ENCODE measurements around the gene ZNF782. TPM values are rescaled to one million over a fixed set of nuclear protein-coding genes. Genes with fewer than 3 reads are reported as not detected.

The ZNF782 gene
- total RNA-seq, 1 donor from 2014 or later: 8.0 TPM

DNA sequence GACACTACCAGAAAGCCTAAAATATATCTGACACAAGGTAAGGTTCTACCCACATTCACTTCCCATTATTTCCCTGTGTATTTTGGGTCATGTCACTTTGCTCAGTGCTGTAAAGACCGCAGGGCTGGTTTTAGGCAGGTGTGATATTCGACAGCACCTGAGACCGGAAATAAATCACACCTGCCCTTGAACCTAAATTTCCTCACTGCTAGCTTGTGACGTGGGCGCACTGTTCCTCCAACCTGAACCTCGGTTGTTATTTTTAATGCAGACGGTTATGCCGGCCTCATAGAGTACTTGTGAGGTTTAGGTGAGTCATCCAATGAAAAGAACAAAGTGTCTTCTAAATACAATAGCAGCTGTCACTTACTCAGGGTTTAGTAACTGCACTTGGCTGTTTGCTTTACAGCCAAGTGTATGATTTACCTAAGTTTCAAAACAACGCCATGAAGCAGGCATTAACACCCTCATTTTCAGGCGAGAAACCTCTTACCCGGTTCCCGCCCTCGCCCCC is 20.7 kb upstream of the ZNF782 start:
- Mint-ChIP-seq H3K27ac (no peak overlapping the region), H3K36me3 (ENCODE audit: low read depth) (no peaks in the 10 kb centered on the region), H3K4me3 (peak overlapping the region; percentile 85), H3K9me3 (no peaks in the 10 kb centered on the region), H3K4me1 (peaks cover 35% of the 10 kb centered on the region), H3K27me3 (peaks cover 35% of the 10 kb centered on the region)
- intact Hi-C loops (cut with micrococcal nuclease): no loop called here
- ATAC-seq (ENCODE audit: low read depth) (peak; percentile 53), DNase-seq (no peak)
- CTCF ChIA-PET: interaction anchor here (0.7 to 2.7 kb wide), 2 partner anchors 18 to 21 kb away, joined by 4 to 9 read pairs; partner anchors contain the start of gene ZNF782
- POLR2A ChIA-PET: interaction anchor here (0.6 kb wide), 1 partner anchor 1048 kb away, joined by 5 read pairs; the partner anchor contains the start of gene TRMO
- TF ChIP-seq, protein P1, sequence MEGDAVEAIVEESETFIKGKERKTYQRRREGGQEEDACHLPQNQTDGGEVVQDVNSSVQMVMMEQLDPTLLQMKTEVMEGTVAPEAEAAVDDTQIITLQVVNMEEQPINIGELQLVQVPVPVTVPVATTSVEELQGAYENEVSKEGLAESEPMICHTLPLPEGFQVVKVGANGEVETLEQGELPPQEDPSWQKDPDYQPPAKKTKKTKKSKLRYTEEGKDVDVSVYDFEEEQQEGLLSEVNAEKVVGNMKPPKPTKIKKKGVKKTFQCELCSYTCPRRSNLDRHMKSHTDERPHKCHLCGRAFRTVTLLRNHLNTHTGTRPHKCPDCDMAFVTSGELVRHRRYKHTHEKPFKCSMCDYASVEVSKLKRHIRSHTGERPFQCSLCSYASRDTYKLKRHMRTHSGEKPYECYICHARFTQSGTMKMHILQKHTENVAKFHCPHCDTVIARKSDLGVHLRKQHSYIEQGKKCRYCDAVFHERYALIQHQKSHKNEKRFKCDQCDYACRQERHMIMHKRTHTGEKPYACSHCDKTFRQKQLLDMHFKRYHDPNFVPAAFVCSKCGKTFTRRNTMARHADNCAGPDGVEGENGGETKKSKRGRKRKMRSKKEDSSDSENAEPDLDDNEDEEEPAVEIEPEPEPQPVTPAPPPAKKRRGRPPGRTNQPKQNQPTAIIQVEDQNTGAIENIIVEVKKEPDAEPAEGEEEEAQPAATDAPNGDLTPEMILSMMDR (IDR thresholded peaks at IDR 0.05): no peak

GRCh38 chr9:96874201-96874785 is 20.0 kb upstream of the ZNF782 start:
- DNase-seq (no peak), ATAC-seq (ENCODE audit: low read depth) (no peak)
- intact Hi-C loops (cut with micrococcal nuclease): no loop called here
- ChIA-PET POLR2A (interaction anchor here (0.6 kb wide), 1 partner anchor 1048 kb away, joined by 5 read pairs; the partner anchor contains the start of gene TRMO), CTCF (interaction anchor here (0.7 to 2.7 kb wide), 2 partner anchors 17 to 20 kb away, joined by 4 to 9 read pairs; partner anchors contain the start of gene ZNF782)
- no peaks in the 10 kb centered on the region for H3K36me3 Mint-ChIP-seq (ENCODE audit: low read depth)
- no peak overlapping the region for H3K27ac Mint-ChIP-seq
- TF ChIP-seq, protein P1 (IDR thresholded peaks at IDR 0.05): no peak
- H3K4me1 Mint-ChIP-seq: peaks cover 35% of the 10 kb centered on the region
- peaks cover 35% of the 10 kb centered on the region for H3K27me3 Mint-ChIP-seq
- H3K4me3 Mint-ChIP-seq: no peak overlapping the region
- no peaks in the 10 kb centered on the region for H3K9me3 Mint-ChIP-seq

GRCh38 chr9:96871176-96871575 is 16.9 kb upstream of the ZNF782 start:
- CTCF ChIA-PET: interaction anchor here (0.9 to 1.9 kb wide), 2 partner anchors 15 to 732 kb away, joined by 4 read pairs; no protein-coding TSS in a partner anchor
- no peak for ATAC-seq (ENCODE audit: low read depth)
- no peak for DNase-seq
- Mint-ChIP-seq H3K27me3 (peaks cover 24% of the 10 kb centered on the region), H3K9me3 (peaks cover 2% of the 10 kb centered on the region), H3K27ac (no peak overlapping the region), H3K4me1 (peaks cover 31% of the 10 kb centered on the region), H3K4me3 (no peak overlapping the region), H3K36me3 (ENCODE audit: low read depth) (no peaks in the 10 kb centered on the region)
- POLR2A ChIA-PET: no interaction called here
- intact Hi-C loops (cut with micrococcal nuclease): no loop called here
- TF ChIP-seq, protein P1 (IDR thresholded peaks at IDR 0.05): no peak

DNA sequence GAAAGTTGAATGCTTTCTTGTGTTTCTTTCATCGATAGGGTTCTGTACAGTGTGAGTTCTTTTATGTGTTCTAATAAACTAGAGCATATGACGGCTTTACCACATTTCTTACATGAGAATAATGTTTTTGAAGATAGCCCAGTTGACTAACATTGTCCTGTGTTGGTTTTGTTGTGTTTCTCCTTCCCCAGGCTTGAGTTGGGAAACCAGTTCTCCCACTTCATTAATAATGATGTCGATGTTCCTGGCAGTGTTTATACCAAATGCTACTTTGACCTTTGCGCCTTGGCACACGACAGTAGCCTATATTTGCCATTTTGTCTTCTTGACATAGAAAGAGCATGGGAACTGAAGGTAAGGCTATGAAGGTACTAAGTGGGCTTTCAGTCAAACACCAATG is 14.4 kb upstream of the ZNF782 start:
- intact Hi-C loops (cut with micrococcal nuclease): no loop called here

More for the DNA sequence above, 14.4 kb upstream of the ZNF782 start:
- Mint-ChIP-seq H3K4me3 (no peak overlapping the region), H3K27ac (no peak overlapping the region), H3K36me3 (ENCODE audit: low read depth) (no peaks in the 10 kb centered on the region), H3K4me1 (peaks cover 7% of the 10 kb centered on the region), H3K9me3 (peaks cover 8% of the 10 kb centered on the region), H3K27me3 (peaks cover 2% of the 10 kb centered on the region)
- ChIA-PET POLR2A (no interaction called here), CTCF (no interaction called here)
- DNase-seq (no peak), ATAC-seq (ENCODE audit: low read depth) (no peak)
- TF ChIP-seq, protein P1 (IDR thresholded peaks at IDR 0.05): no peak

All from activated B cell treated with CpG ODN at 0.5 μM for 24 hours (primary cell).